Tibial nerve (tissue), 4 donors: ENCODE data around the gene RASL10B. TPM values are rescaled to one million over a fixed set of nuclear protein-coding genes. Genes with fewer than 3 reads are reported as not detected.

Source experiments
- DNase-seq, 2 donors: peaks; one replicate each; pipeline ENCODE4 v3.0.0-alpha.2; 2019; ENCODE audit warnings: low spot score in 2 of 2
- H3K27ac ChIP-seq, 4 donors: fragments of 200-600 bp; sonication (generic) in 3 of 4; one replicate each; pipeline ENCODE4 v1.5.1; 2017 to 2019; ENCODE audit warnings: mild to moderate bottlenecking in 1 of 4
- H3K27me3 ChIP-seq, 2 donors: fragments of 200-600 bp; sonication (generic) in 1 of 2; one replicate each; pipeline versions ENCODE4 v1.5.1 to v1.6.0; 2017 to 2019
- H3K36me3 ChIP-seq, 3 donors: fragments of 200-600 bp; sonication (generic); one replicate each; pipeline ENCODE4 v1.5.1; 2018 to 2019
- H3K4me1 ChIP-seq, 4 donors: fragments of 200-600 bp; sonication (generic) in 3 of 4; one replicate each; pipeline ENCODE4 v1.5.1; 2017 to 2019
- H3K4me3 ChIP-seq, 4 donors: fragments of 200-600 bp; sonication (generic) in 3 of 4; one replicate each; pipeline ENCODE4 v1.5.1; 2017 to 2019; ENCODE audit warnings: mild to moderate bottlenecking in 1 of 4, moderate library complexity in 1 of 4
- H3K9me3 ChIP-seq, 4 donors: fragments of 200-600 bp; sonication (generic) in 3 of 4; one replicate each; pipeline ENCODE4 v1.5.1; 2017 to 2019
- CTCF ChIP-seq, 5 experiments: fragments of 200-600 bp in 3 of 5; fragments of 450-650 bp in 2 of 5; sonication (generic) in 3 of 5; IDR thresholded peaks; one replicate each; pipeline ENCODE4 v1.5.1; 2016 to 2019; ENCODE audit warnings: antibody characterized with exemption in 5 of 5, mild to moderate bottlenecking in 3 of 5, moderate library complexity in 2 of 5
- EP300 ChIP-seq, 2 donors: sonication (generic); formaldehyde crosslinking; IDR thresholded peaks; one replicate each; pipeline ENCODE4 v1.6.1; 2017; ENCODE audit warnings: antibody characterized with exemption in 2 of 2, mild to moderate bottlenecking in 1 of 2
- POLR2A ChIP-seq, 2 donors: fragments of 450-650 bp; IDR thresholded peaks; one replicate each; pipeline ENCODE4 v1.6.1; 2017; ENCODE audit warnings: antibody characterized with exemption in 2 of 2, mild to moderate bottlenecking in 2 of 2, moderate library complexity in 2 of 2
- WGBS, 2 donors: methylation state at CpG; one replicate each; pipeline ENCODE4 v1.1.5; 2018; 5-methylcytosine and 5-hydroxymethylcytosine counted together
- total RNA-seq, 4 donors: library from RNA; depleted of rRNA; stranded (reverse); fragments of >200 nt; gene quantifications; one replicate each; pipeline ENCODE4 v1.1.0, GENCODE V29; 2016

RASL10B gene
- total RNA-seq, 4 donors from 2014 or later = 8.4 to 25.3 (median 21.9) TPM

DNA sequence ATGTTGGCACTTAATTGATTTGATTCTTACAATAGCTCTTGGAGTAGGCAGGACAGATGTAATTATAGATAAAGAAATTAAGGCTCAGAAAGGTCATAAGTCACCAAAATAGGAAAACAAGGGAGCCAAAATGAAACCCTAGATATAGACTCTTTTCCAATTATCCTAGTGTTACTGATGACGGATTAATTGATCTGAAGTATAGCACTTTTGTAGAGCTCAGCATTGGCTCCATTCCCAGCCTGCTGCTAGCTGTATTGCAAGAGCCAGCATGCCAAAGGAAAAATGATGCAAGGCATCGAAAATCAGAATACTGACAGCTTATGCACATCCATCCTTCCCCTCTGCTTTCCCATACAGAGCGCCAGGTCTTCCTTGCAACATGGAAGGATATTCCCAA lies 21.6 kb upstream of the RASL10B start:
- Histone ChIP-seq H3K27me3 (no peaks in the 10 kb centered on the region), H3K36me3 (peaks cover 0 to 51% (median 5%) of the 10 kb centered on the region in 3 donors), H3K27ac (no peak overlapping the region), H3K4me1 (peaks cover 0 to 34% (median 6%) of the 10 kb centered on the region in 4 donors), H3K4me3 (no peak overlapping the region), H3K9me3 (no peaks in the 10 kb centered on the region)
- no peak for DNase-seq
- WGBS, 2 donors = 83 to 90% methylated on average over 3 of the region's 3 CpGs
- no peak for TF ChIP-seq POLR2A (IDR thresholded peaks at IDR 0.05)
- TF ChIP-seq EP300 (IDR thresholded peaks at IDR 0.05) = no peak
- TF ChIP-seq CTCF (IDR thresholded peaks at IDR 0.05) = no peak

- Histone ChIP-seq H3K4me3 (no peak overlapping the region), H3K9me3 (no peaks in the 10 kb centered on the region), H3K4me1 (peaks cover 0 to 45% (median 10%) of the 10 kb centered on the region in 4 donors), H3K36me3 (peaks cover 0 to 57% (median 5%) of the 10 kb centered on the region in 3 donors), H3K27ac (no peak overlapping the region), H3K27me3 (no peaks in the 10 kb centered on the region)
- no peak for DNase-seq
- TF ChIP-seq POLR2A (IDR thresholded peaks at IDR 0.05) (no peak), CTCF (IDR thresholded peaks at IDR 0.05) (no peak), EP300 (IDR thresholded peaks at IDR 0.05) (no peak)
- 63 to 68% methylated on average over 2 of the region's 2 CpGs for WGBS, 2 donors
Measured at GRCh38 chr17:35710950-35711349, 20.5 kb upstream of the RASL10B start.

DNA sequence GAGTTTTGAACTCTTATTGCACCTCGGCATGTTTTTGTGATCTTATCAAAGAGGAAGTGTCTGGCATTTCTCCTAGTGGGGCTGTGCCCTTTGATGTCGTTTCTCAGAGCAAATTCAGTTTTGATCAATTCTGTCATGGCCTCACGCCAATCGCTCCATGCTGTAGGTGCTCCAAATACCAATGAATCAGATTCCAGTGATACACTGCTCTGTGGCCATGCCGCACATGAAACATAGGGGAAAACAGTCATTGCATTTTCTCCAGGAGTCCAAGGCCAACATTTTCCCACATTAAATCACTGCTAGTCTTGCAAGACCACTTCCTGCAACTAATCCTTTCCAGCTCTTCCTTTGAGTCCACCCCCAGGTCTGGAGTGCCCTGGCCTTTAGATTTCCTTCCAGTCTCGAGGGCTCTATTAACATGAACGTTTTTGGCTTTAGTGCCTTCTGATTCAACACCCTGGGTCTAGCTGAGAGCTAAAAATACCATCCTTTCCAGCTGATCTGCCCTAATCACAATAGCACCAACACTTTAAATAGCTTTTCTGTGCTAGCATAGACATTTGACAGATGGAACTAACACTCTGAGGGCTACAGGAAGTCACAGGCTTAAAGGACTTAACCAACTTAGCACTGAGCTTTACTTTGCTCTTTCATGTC lies 18.2 kb upstream of the RASL10B start:
- Histone ChIP-seq H3K27me3 (no peaks in the 10 kb centered on the region), H3K4me3 (no peak overlapping the region), H3K36me3 (peaks cover 0 to 74% (median 5%) of the 10 kb centered on the region in 3 donors), H3K27ac (peak overlapping the region in 2 of 4 donors; percentile 27 to 52), H3K9me3 (no peaks in the 10 kb centered on the region), H3K4me1 (peaks cover 0 to 62% (median 10%) of the 10 kb centered on the region in 4 donors)
- WGBS, 2 donors = 25 to 30% methylated on average over 7 of the region's 7 CpGs
- DNase-seq = peak in 1 of 2 donors; percentile 26
- TF ChIP-seq CTCF (IDR thresholded peaks at IDR 0.05) (no peak), EP300 (IDR thresholded peaks at IDR 0.05) (peak in 1 of 2 donors; percentile 73)

DNA sequence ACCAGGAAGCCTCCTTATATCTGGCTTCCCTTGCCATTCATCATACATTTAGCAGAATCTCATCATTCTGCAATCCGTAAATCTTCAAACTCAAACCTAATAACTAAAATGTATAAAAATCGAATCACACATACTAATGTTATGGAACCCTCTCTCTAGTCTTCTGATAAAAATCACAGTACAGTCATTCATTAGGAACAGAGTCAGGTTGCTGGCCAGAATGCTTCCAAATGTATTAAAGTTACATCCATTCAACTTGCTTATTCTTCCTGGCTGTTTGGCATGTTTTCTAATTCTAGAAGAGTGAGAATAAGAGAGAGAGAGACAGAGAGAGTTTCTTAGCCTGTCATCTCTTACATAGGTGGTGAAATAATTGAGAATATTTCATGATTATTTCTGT lies 16.5 kb upstream of the RASL10B start:
- WGBS, 2 donors = 79 to 87% methylated on average over 2 of the region's 2 CpGs
- peaks cover 0 to 77% (median 5%) of the 10 kb centered on the region in 3 donors for H3K36me3 ChIP-seq
- H3K4me3 ChIP-seq = no peak overlapping the region
- DNase-seq = no peak
- H3K27me3 ChIP-seq = no peaks in the 10 kb centered on the region
- H3K4me1 ChIP-seq = peaks cover 0 to 66% (median 10%) of the 10 kb centered on the region in 4 donors
- peak overlapping the region in 2 of 4 donors; percentile 74 to 78 for H3K27ac ChIP-seq
- TF ChIP-seq EP300 (IDR thresholded peaks at IDR 0.05) (no peak), CTCF (IDR thresholded peaks at IDR 0.05) (no peak), POLR2A (IDR thresholded peaks at IDR 0.05) (no peak)
- no peaks in the 10 kb centered on the region for H3K9me3 ChIP-seq

- Histone ChIP-seq H3K36me3 (peaks cover 0 to 73% (median 5%) of the 10 kb centered on the region in 3 donors), H3K4me3 (no peak overlapping the region), H3K4me1 (peaks cover 0 to 66% (median 10%) of the 10 kb centered on the region in 4 donors), H3K27me3 (no peaks in the 10 kb centered on the region), H3K9me3 (no peaks in the 10 kb centered on the region), H3K27ac (peak overlapping the region in 3 of 4 donors; percentile 32 to 78 (median 74))
- TF ChIP-seq EP300 (IDR thresholded peaks at IDR 0.05) (no peak), CTCF (IDR thresholded peaks at IDR 0.05) (no peak), POLR2A (IDR thresholded peaks at IDR 0.05) (no peak)
- no peak for DNase-seq
Measured at GRCh38 chr17:35715416-35715815, 16.0 kb upstream of the RASL10B start.
